Panc1 (cell line): Measurements from ENCODE around the gene DLX3.

Experiments
- CTCF ChIP-seq: fragments of 450-650 bp; IDR thresholded peaks from 2 replicates; pipeline ENCODE4 v1.5.1; 2017; ENCODE audit warnings: mild to moderate bottlenecking
- POLR2AphosphoS5 ChIP-seq: IDR thresholded peaks from 2 replicates; pipeline ENCODE4 v1.6.1; 2012; ENCODE audit warnings: mild to moderate bottlenecking, low read depth, low read length, moderate library complexity
- REST ChIP-seq, 2 experiments: IDR thresholded peaks; 2 replicates each; pipeline ENCODE4 v1.6.1; 2011 to 2012; ENCODE audit warnings: low read depth in 2 of 2, control low read depth in 1 of 2, low read length in 1 of 2, mild to moderate bottlenecking in 1 of 2, moderate library complexity in 1 of 2; ENCODE audit not compliant: insufficient read depth in 1 of 2
- SIN3A ChIP-seq: IDR thresholded peaks from 2 replicates; pipeline ENCODE4 v1.6.1; 2012; ENCODE audit warnings: low read depth, mild to moderate bottlenecking, low read length, moderate library complexity, borderline replicate concordance; ENCODE audit not compliant: insufficient read depth

- no peak for TF ChIP-seq REST (IDR thresholded peaks at IDR 0.05; ENCODE audit: insufficient read depth in 1 of 2, low read depth in 2 of 2, low read length in 1 of 2)
- no peak for TF ChIP-seq CTCF
- TF ChIP-seq POLR2AphosphoS5, result no peak
- TF ChIP-seq SIN3A, result no peak
These were observed 14.3 kb downstream of the DLX3 start for GRCh38 chr17:49980703-49981197.
